ENCODE measurements around the gene PLA2G2F.

- TF ChIP-seq CTCF (IDR thresholded peaks at IDR 0.05; ENCODE audit: poor library complexity) (no peak), EZH2phosphoT487 (IDR thresholded peaks at IDR 0.05; ENCODE audit: low read depth, severe bottlenecking, unreplicated experiment) (no peak)
Measured at GRCh38 chr1:20190256-20191160, 51.4 kb downstream of the PLA2G2F start.

Data from hepatocyte (in vitro differentiated cells).